Tibial artery (tissue), 4 donors: ENCODE measurements around the gene DTWD2.

Experiments
- DNase-seq, 2 donors: peaks; one replicate each; pipeline ENCODE4 v3.0.0-alpha.2; 2019
- H3K27ac ChIP-seq, 2 donors: fragments of 200-600 bp; sonication (generic) in 1 of 2; 1 replicate in 1 of 2; 2 replicates in 1 of 2; pipeline ENCODE4 v1.5.1; 2018 to 2019; ENCODE audit warnings: mild to moderate bottlenecking in 1 of 2
- H3K27me3 ChIP-seq, 2 donors: fragments of 200-600 bp; sonication (generic) in 1 of 2; one replicate each; pipeline versions ENCODE4 v1.5.1 to v1.6.0; 2016 to 2019
- H3K36me3 ChIP-seq, 3 donors: fragments of 200-600 bp; sonication (generic) in 2 of 3; one replicate each; pipeline ENCODE4 v1.5.1; 2016 to 2019; ENCODE audit warnings: mild to moderate bottlenecking in 2 of 3
- H3K4me1 ChIP-seq, 4 donors: fragments of 200-600 bp; sonication (generic) in 2 of 4; 1 replicate in 3 of 4; 2 replicates in 1 of 4; pipeline ENCODE4 v1.5.1; 2016 to 2019
- H3K4me3 ChIP-seq, 2 donors: fragments of 200-600 bp; sonication (generic) in 1 of 2; 1 replicate in 1 of 2; 2 replicates in 1 of 2; pipeline ENCODE4 v1.5.1; 2018 to 2019; ENCODE audit warnings: mild to moderate bottlenecking in 2 of 2
- H3K9me3 ChIP-seq, 3 donors: fragments of 200-600 bp; sonication (generic) in 1 of 3; one replicate each; pipeline ENCODE4 v1.5.1; 2016 to 2019
- CTCF ChIP-seq, 2 experiments: fragments of 200-600 bp in 1 of 2; fragments of 450-650 bp in 1 of 2; IDR thresholded peaks; one replicate each; pipeline ENCODE4 v1.5.1; 2017 to 2019; ENCODE audit warnings: antibody characterized with exemption in 2 of 2, mild to moderate bottlenecking in 1 of 2, moderate library complexity in 1 of 2
- intact Hi-C: fragments of 100-400 bp; cut with DNase I; formaldehyde crosslinking; loops from one replicate; pipeline ENCODE4 v1.15.0; 2023; ENCODE audit warnings: low total_unique reads

The DTWD2 gene

GRCh38 chr5:118933703-118934102, 54.6 kb downstream of the DTWD2 start:
- no peak overlapping the region for H3K4me3 ChIP-seq
- no peak for TF ChIP-seq CTCF (IDR thresholded peaks at IDR 0.05)
- no peaks in the 10 kb centered on the region for H3K9me3 ChIP-seq
- H3K27ac ChIP-seq, result no peak overlapping the region
- H3K36me3 ChIP-seq, result no peaks in the 10 kb centered on the region
- no peaks in the 10 kb centered on the region for H3K27me3 ChIP-seq
- H3K4me1 ChIP-seq, result no peaks in the 10 kb centered on the region
- no peak for DNase-seq
- intact Hi-C loops, result no loop called here

- no peaks in the 10 kb centered on the region for H3K9me3 ChIP-seq
- no peaks in the 10 kb centered on the region for H3K4me1 ChIP-seq
- intact Hi-C loops, result no loop called here
- H3K4me3 ChIP-seq, result no peak overlapping the region
- H3K27me3 ChIP-seq, result no peaks in the 10 kb centered on the region
- peaks cover 0 to 6% (median 0%) of the 10 kb centered on the region in 3 donors for H3K36me3 ChIP-seq
- H3K27ac ChIP-seq, result no peak overlapping the region
- no peak for DNase-seq
- no peak for TF ChIP-seq CTCF (IDR thresholded peaks at IDR 0.05)
These were observed 56.8 kb downstream of the DTWD2 start for GRCh38 chr5:118931564-118931963.

- H3K4me3 ChIP-seq, result no peak overlapping the region
- no peaks in the 10 kb centered on the region for H3K27me3 ChIP-seq
- DNase-seq, result no peak
- no peak for TF ChIP-seq CTCF (IDR thresholded peaks at IDR 0.05)
- no peaks in the 10 kb centered on the region for H3K9me3 ChIP-seq
- intact Hi-C loops, result no loop called here
- H3K27ac ChIP-seq, result no peak overlapping the region
- H3K4me1 ChIP-seq, result no peaks in the 10 kb centered on the region
- peaks cover 0 to 16% (median 0%) of the 10 kb centered on the region in 3 donors for H3K36me3 ChIP-seq
These were observed 64.3 kb downstream of the DTWD2 start for GRCh38 chr5:118924006-118924389.

GRCh38 chr5:118923295-118924005, 64.9 kb downstream of the DTWD2 start:
- Histone ChIP-seq H3K27me3 (no peaks in the 10 kb centered on the region), H3K9me3 (no peaks in the 10 kb centered on the region), H3K36me3 (peaks cover 0 to 16% (median 0%) of the 10 kb centered on the region in 3 donors), H3K27ac (no peak overlapping the region), H3K4me3 (no peak overlapping the region), H3K4me1 (no peaks in the 10 kb centered on the region)
- no peak for TF ChIP-seq CTCF (IDR thresholded peaks at IDR 0.05)
- no peak for DNase-seq
- intact Hi-C loops, result no loop called here

GRCh38 chr5:118921866-118922265, 66.5 kb downstream of the DTWD2 start:
- no peak for DNase-seq
- Histone ChIP-seq H3K36me3 (peaks cover 0 to 13% (median 0%) of the 10 kb centered on the region in 3 donors), H3K27me3 (no peaks in the 10 kb centered on the region), H3K4me1 (no peaks in the 10 kb centered on the region), H3K27ac (no peak overlapping the region), H3K9me3 (no peaks in the 10 kb centered on the region), H3K4me3 (no peak overlapping the region)
- no peak for TF ChIP-seq CTCF (IDR thresholded peaks at IDR 0.05)
- intact Hi-C loops, result no loop called here
